ENCODE measurements around the gene AUTS2.

DNA sequence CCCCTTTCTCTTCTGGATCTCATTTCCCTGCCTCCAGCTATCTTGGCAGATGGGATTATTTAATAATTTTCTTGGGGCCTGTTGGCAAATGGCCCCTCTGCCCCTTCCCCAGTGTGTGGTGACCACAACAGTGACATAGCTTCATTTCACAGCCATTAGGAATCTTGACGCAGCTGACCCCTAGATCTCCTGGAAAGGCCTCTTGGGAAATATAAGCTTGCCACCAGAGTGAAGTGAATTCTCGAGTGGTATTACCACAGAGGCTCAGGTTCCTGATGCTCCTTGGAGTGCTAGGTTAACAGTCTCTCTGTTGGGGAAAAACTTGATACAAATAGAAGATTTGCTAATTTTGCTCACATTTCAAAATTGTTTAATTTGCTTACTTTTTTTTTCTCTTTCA is 57.8 kb downstream of the AUTS2 start:
- TF ChIP-seq EZH2 (IDR thresholded peaks at IDR 0.05; ENCODE audit: insufficient read depth, poor library complexity, severe bottlenecking) (no peak), EZH2phosphoT487 (IDR thresholded peaks at IDR 0.05; ENCODE audit: insufficient read depth, low read depth) (no peak)

All from GM23248 (cell line).